B cell (primary cell): ENCODE results near the gene APOOL.

Experiments
- CTCF ChIP-seq: fragments of 200-600 bp; IDR thresholded peaks from one replicate; pipeline ENCODE4 v1.8.0; 2022; ENCODE audit warnings: antibody characterized with exemption, mild to moderate bottlenecking
- EZH2 ChIP-seq: IDR thresholded peaks from 2 replicates; pipeline ENCODE4 v1.6.1; 2012; ENCODE audit warnings: borderline replicate concordance, low read depth, mild to moderate bottlenecking, moderate library complexity, low read length; ENCODE audit not compliant: insufficient read depth, poor library complexity, severe bottlenecking

- TF ChIP-seq CTCF (no peak), EZH2 (no peak)
Measured at GRCh38 chrX:85020216-85020615, 16.5 kb downstream of the APOOL start.
